A673 (cell line): ENCODE results near the gene ILRUN. TPM values are rescaled to one million over a fixed set of nuclear protein-coding genes. Genes with fewer than 3 reads are reported as not detected.
"Not testable (repeated sequence)": the region's sequence is repeated elsewhere in the genome, so short reads cannot be mapped to it uniquely, and the experiment has no call there.

ENCODE experiments used
- BruUV-seq: library from RNA; stranded (reverse); fragments of 400-500 nt; replicated peaks from 2 replicates; lab custom pipeline; 2021; lab: Mats Ljungman, UMichigan
- CTCF ChIA-PET: fragments of 300-600 bp; sonication (Branson Sonifier 250); formaldehyde crosslinking; loops from one replicate; lab custom pipeline; 2022; ENCODE audit warnings: antibody characterized with exemption; lab: Charles Lee
- POLR2A ChIA-PET: fragments of 300-600 bp; sonication (Branson Sonifier 250); formaldehyde crosslinking; loops from one replicate; lab custom pipeline; 2022; ENCODE audit warnings: antibody characterized with exemption; ENCODE audit not compliant: low non-redundant PET; lab: Charles Lee
- DNase-seq: peaks from one replicate; pipeline ENCODE4 v3.0.0-alpha.2; 2015; ENCODE audit warnings: low spot score
- H3K27ac ChIP-seq: fragments of 200-600 bp; sonication (generic); 2 replicates; pipeline ENCODE4 v1.5.1; 2016; ENCODE audit warnings: mixed run types, low read depth, mild to moderate bottlenecking, mixed read lengths, antibody characterized with exemption, low read length; ENCODE audit not compliant: poor library complexity, severe bottlenecking
- H3K27me3 ChIP-seq: fragments of 200-600 bp; sonication (generic); replicated peaks from 2 replicates; pipeline ENCODE4 v1.6.1; 2017; ENCODE audit warnings: mixed run types, low read depth, mild to moderate bottlenecking, mixed read lengths, antibody characterized with exemption, low read length; ENCODE audit not compliant: insufficient read depth, poor library complexity
- H3K36me3 ChIP-seq: fragments of 200-600 bp; sonication (generic); 2 replicates; pipeline ENCODE4 v1.6.1; 2016; ENCODE audit warnings: mixed run types, mild to moderate bottlenecking, mixed read lengths, antibody characterized with exemption, low read length; ENCODE audit not compliant: insufficient read depth, poor library complexity, severe bottlenecking
- H3K4me1 ChIP-seq: fragments of 200-600 bp; sonication (generic); 2 replicates; pipeline ENCODE4 v1.6.1; 2017; ENCODE audit warnings: mixed run types, mild to moderate bottlenecking, mixed read lengths, antibody characterized with exemption, low read length; ENCODE audit not compliant: insufficient read depth, poor library complexity, severe bottlenecking
- H3K4me3 ChIP-seq: fragments of 200-600 bp; sonication (generic); 2 replicates; pipeline ENCODE4 v1.5.1; 2016; ENCODE audit warnings: low read depth, mixed run types, mild to moderate bottlenecking, mixed read lengths, low read length; ENCODE audit not compliant: poor library complexity, severe bottlenecking
- H3K9me3 ChIP-seq: fragments of 200-600 bp; sonication (generic); 2 replicates; pipeline ENCODE4 v1.6.1; 2016; ENCODE audit warnings: mixed run types, low read depth, mild to moderate bottlenecking, mixed read lengths, antibody characterized with exemption, low read length; ENCODE audit not compliant: poor library complexity, severe bottlenecking
- CTCF ChIP-seq: fragments of 300-800, 200-600 bp; sonication (generic); conservative IDR thresholded peaks from 2 replicates; pipeline ENCODE4 v1.5.1; 2017; ENCODE audit warnings: low read depth, mild to moderate bottlenecking, antibody characterized with exemption, low read length, moderate library complexity, mixed read lengths
- EZH2 ChIP-seq: fragments of 200-600 bp; sonication (generic); IDR thresholded peaks from 2 replicates; pipeline ENCODE4 v1.6.1; 2017; ENCODE audit warnings: borderline replicate concordance, low read depth, mild to moderate bottlenecking, mixed read lengths, antibody characterized with exemption, low read length; ENCODE audit not compliant: poor library complexity, severe bottlenecking
- intact Hi-C: fragments of 100-400 bp; cut with micrococcal nuclease; formaldehyde crosslinking; loops from one replicate; pipeline ENCODE4 v1.10.0; 2022; ENCODE audit not compliant: unreplicated experiment
- total RNA-seq: library from RNA; stranded (reverse); gene quantifications from 2 replicates; pipeline ENCODE4 v1.2.3, GENCODE V29; 2021

The ILRUN gene
- total RNA-seq, 1 experiment from 2014 or later, result 66.5 TPM

DNA sequence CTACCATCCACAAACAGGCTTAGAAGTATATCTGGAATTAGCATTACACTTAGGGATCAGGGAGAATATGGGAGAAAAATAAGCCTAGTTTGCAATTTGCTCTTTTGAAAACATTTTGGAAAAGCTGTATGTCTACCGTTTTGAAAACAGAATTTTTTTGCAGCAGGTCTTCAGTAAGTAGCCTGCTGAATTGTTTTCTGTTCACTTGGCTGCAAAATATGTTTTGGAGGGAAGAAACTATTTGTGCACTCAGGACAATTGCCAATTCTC is 39.6 kb downstream of the ILRUN start:
- peak overlapping the region; percentile 36 for H3K4me3 ChIP-seq
- peaks cover 9% of the 10 kb centered on the region for H3K36me3 ChIP-seq
- no TSS peak for BruUV-seq
- peaks cover 37% of the 10 kb centered on the region for H3K4me1 ChIP-seq
- intact Hi-C loops, result no loop called here
- CTCF ChIA-PET, result interaction anchor here (1.2 kb wide), 1 partner anchor 48 kb away, joined by 3 read pairs; no protein-coding TSS in a partner anchor
- H3K9me3 ChIP-seq, result no peaks in the 10 kb centered on the region
- POLR2A ChIA-PET, result no interaction called here
- peak overlapping the region; percentile 95 for H3K27ac ChIP-seq
- no peaks in the 10 kb centered on the region for H3K27me3 ChIP-seq
- DNase-seq, result no peak
- TF ChIP-seq CTCF (no peak), EZH2 (no peak)

- POLR2A ChIA-PET, result no interaction called here
- no peaks in the 10 kb centered on the region for H3K27me3 ChIP-seq
- H3K4me3 ChIP-seq, result peak overlapping the region; percentile 36
- no TSS peak for BruUV-seq
- H3K9me3 ChIP-seq, result no peaks in the 10 kb centered on the region
- intact Hi-C loops, result no loop called here
- CTCF ChIA-PET, result interaction anchor here (0.7 to 1.2 kb wide), 2 partner anchors 47 to 48 kb away, joined by 3 read pairs; no protein-coding TSS in a partner anchor
- peaks cover 37% of the 10 kb centered on the region for H3K4me1 ChIP-seq
- peaks cover 9% of the 10 kb centered on the region for H3K36me3 ChIP-seq
- no peak for TF ChIP-seq EZH2
- TF ChIP-seq CTCF, result no peak
- peak overlapping the region; percentile 95 for H3K27ac ChIP-seq
- DNase-seq, result peak; percentile 81
Observed at GRCh38 chr6:34656378-34657036, 40.1 kb downstream of the ILRUN start.

- Histone ChIP-seq H3K4me1 (peaks cover 37% of the 10 kb centered on the region), H3K27ac (peak overlapping the region; percentile 95), H3K4me3 (peak overlapping the region; percentile 10)
- DNase-seq, POLR2A ChIA-PET, H3K27me3 ChIP-seq, H3K9me3 ChIP-seq, BruUV-seq, H3K36me3 ChIP-seq, intact Hi-C loops: not testable (repeated sequence)
- CTCF ChIA-PET, result interaction anchor here (0.7 kb wide), 1 partner anchor 47 kb away, joined by 3 read pairs; no protein-coding TSS in a partner anchor
Observed at GRCh38 chr6:34655876-34656377, 40.6 kb downstream of the ILRUN start.
